Cardiac muscle cell (in vitro differentiated cells and primary cell): Measurements from ENCODE around the gene BLCAP. TPM values are rescaled to one million over a fixed set of nuclear protein-coding genes. Genes with fewer than 3 reads are reported as not detected.

Experiments
- DNase-seq, 2 donors: peaks; one replicate each; pipeline versions ENCODE4 v3.0.0 to v3.0.0-alpha.2; 2010 to 2017; ENCODE audit warnings: low read depth in 1 of 2, low spot score in 1 of 2
- H3K27ac ChIP-seq: fragments of 200-600 bp; sonication (generic); 2 replicates; pipeline ENCODE4 v1.5.1; 2016
- H3K27me3 ChIP-seq: fragments of 200-600 bp; sonication (generic); 2 replicates; pipeline ENCODE4 v1.6.0; 2016; ENCODE audit warnings: control low read depth
- H3K36me3 ChIP-seq: fragments of 200-600 bp; sonication (generic); 2 replicates; pipeline ENCODE4 v1.5.1; 2016; ENCODE audit warnings: control low read depth
- H3K4me1 ChIP-seq: fragments of 200-600 bp; sonication (generic); 2 replicates; pipeline ENCODE4 v1.8.1; 2017; ENCODE audit warnings: low read depth, mild to moderate bottlenecking, mixed run types
- H3K4me3 ChIP-seq: fragments of 200-600 bp; sonication (generic); 2 replicates; pipeline ENCODE4 v1.5.1; 2016; ENCODE audit warnings: mild to moderate bottlenecking
- H3K9me3 ChIP-seq: fragments of 200-600 bp; sonication (generic); 2 replicates; pipeline ENCODE4 v1.5.1; 2017; ENCODE audit warnings: low read depth, mild to moderate bottlenecking, control low read depth
- CTCF ChIP-seq: IDR thresholded peaks from 2 replicates; pipeline ENCODE4 v1.5.1; 2012; ENCODE audit warnings: low read depth, mild to moderate bottlenecking, low read length
- polyA plus RNA-seq: library from polyadenylated mRNA; unstranded; fragments of >200 nt; fragmentation: Nextera tagmentation; extraction: Ambion mirVana; gene quantifications from 2 replicates; pipeline ENCODE4 v1.2.1, GENCODE V29; 2016
- total RNA-seq: library from RNA; depleted of rRNA; stranded (reverse); fragments of >200 nt; gene quantifications from 2 replicates; pipeline ENCODE4 v1.2.3, GENCODE V29; 2016

Gene BLCAP
- total and polyA plus RNA-seq, 2 experiments from 2014 or later, result 87.4 to 112 TPM

- DNase-seq, result no peak
- no peak overlapping the region for H3K27ac ChIP-seq
Measured at GRCh38 chr20:37565134-37565811, 37.6 kb upstream of the BLCAP start.

GRCh38 chr20:37564388-37565133 is 36.9 kb upstream of the BLCAP start:
- H3K36me3 ChIP-seq, result no peaks in the 10 kb centered on the region
- H3K4me3 ChIP-seq, result no peak overlapping the region
- H3K27ac ChIP-seq, result no peak overlapping the region
- no peaks in the 10 kb centered on the region for H3K9me3 ChIP-seq
- peak; percentile 39 to 80 for DNase-seq
- peak; percentile 91 for TF ChIP-seq CTCF
- peaks cover 11% of the 10 kb centered on the region for H3K4me1 ChIP-seq
- no peaks in the 10 kb centered on the region for H3K27me3 ChIP-seq

More at GRCh38 chr20:37565134-37565811, 37.6 kb upstream of the BLCAP start:
- H3K4me3 ChIP-seq, result no peak overlapping the region
- no peaks in the 10 kb centered on the region for H3K9me3 ChIP-seq
- no peaks in the 10 kb centered on the region for H3K27me3 ChIP-seq
- no peaks in the 10 kb centered on the region for H3K36me3 ChIP-seq
- no peak for TF ChIP-seq CTCF
- H3K4me1 ChIP-seq, result peaks cover 11% of the 10 kb centered on the region

GRCh38 chr20:37564016-37564387 is 36.3 kb upstream of the BLCAP start:
- no peaks in the 10 kb centered on the region for H3K9me3 ChIP-seq
- peaks cover 11% of the 10 kb centered on the region for H3K4me1 ChIP-seq
- H3K36me3 ChIP-seq, result no peaks in the 10 kb centered on the region
- H3K4me3 ChIP-seq, result no peak overlapping the region
- no peak for DNase-seq
- no peak for TF ChIP-seq CTCF
- H3K27me3 ChIP-seq, result no peaks in the 10 kb centered on the region
- H3K27ac ChIP-seq, result no peak overlapping the region

- H3K4me1 ChIP-seq, result peaks cover 10% of the 10 kb centered on the region
- H3K36me3 ChIP-seq, result no peaks in the 10 kb centered on the region
- H3K9me3 ChIP-seq, result no peaks in the 10 kb centered on the region
- no peak for DNase-seq
- no peak overlapping the region for H3K4me3 ChIP-seq
- no peak overlapping the region for H3K27ac ChIP-seq
- no peaks in the 10 kb centered on the region for H3K27me3 ChIP-seq
- no peak for TF ChIP-seq CTCF
Measured at GRCh38 chr20:37562695-37563480, 35.2 kb upstream of the BLCAP start.

- no peaks in the 10 kb centered on the region for H3K36me3 ChIP-seq
- no peaks in the 10 kb centered on the region for H3K9me3 ChIP-seq
- no peak overlapping the region for H3K4me3 ChIP-seq
- H3K4me1 ChIP-seq, result no peaks in the 10 kb centered on the region
- no peak for DNase-seq
- no peak overlapping the region for H3K27ac ChIP-seq
- no peaks in the 10 kb centered on the region for H3K27me3 ChIP-seq
- TF ChIP-seq CTCF, result no peak
Measured at GRCh38 chr20:37560629-37561028, 33.0 kb upstream of the BLCAP start.
